Immature natural killer cell (primary cell): Measurements from ENCODE around the gene TRAPPC12. TPM values are rescaled to one million over a fixed set of nuclear protein-coding genes. Genes with fewer than 3 reads are reported as not detected.
A peak's percentile ranks its signal among the peaks of the same experiment; 100 is the strongest.

Experiments
- DNase-seq, 3 donors: peaks; one replicate each; pipeline ENCODE4 v3.0.0; 2022; ENCODE audit warnings: mixed read lengths in 1 of 3
- H3K27ac Mint-ChIP-seq, 6 donors: one replicate each; pipeline ENCODE4 v1.8.0; 2020; ENCODE audit warnings: mixed read lengths in 6 of 6, mild to moderate bottlenecking in 5 of 6, inconsistent platforms in 4 of 6, moderate library complexity in 3 of 6
- H3K27me3 Mint-ChIP-seq, 3 donors: one replicate each; pipeline ENCODE4 v1.8.0; 2020 to 2021; ENCODE audit warnings: low read depth in 3 of 3, mild to moderate bottlenecking in 3 of 3, mixed read lengths in 3 of 3, moderate library complexity in 3 of 3, inconsistent platforms in 1 of 3
- H3K36me3 Mint-ChIP-seq, 3 donors: one replicate each; pipeline ENCODE4 v1.8.0; 2020; ENCODE audit warnings: mixed read lengths in 3 of 3, inconsistent platforms in 2 of 3, mild to moderate bottlenecking in 2 of 3
- H3K4me1 Mint-ChIP-seq, 2 donors: one replicate each; pipeline ENCODE4 v1.8.0; 2020; ENCODE audit warnings: inconsistent platforms in 2 of 2, mild to moderate bottlenecking in 2 of 2, mixed read lengths in 2 of 2, moderate library complexity in 1 of 2
- H3K4me3 Mint-ChIP-seq, 5 donors: one replicate each; pipeline ENCODE4 v1.8.0; 2020; ENCODE audit warnings: mild to moderate bottlenecking in 5 of 5, mixed read lengths in 5 of 5, inconsistent platforms in 3 of 5, moderate library complexity in 3 of 5
- H3K9me3 Mint-ChIP-seq, 6 donors: one replicate each; pipeline ENCODE4 v1.8.0; 2020; ENCODE audit warnings: mild to moderate bottlenecking in 6 of 6, mixed read lengths in 6 of 6, inconsistent platforms in 4 of 6, moderate library complexity in 3 of 6
- polyA plus RNA-seq, 3 donors: library from polyadenylated mRNA; unstranded; fragments of 300-500 nt; fragmentation: Illumina TruSeq; gene quantifications; one replicate each; pipeline ENCODE4 v1.2.3, GENCODE V29; 2021

Gene TRAPPC12
- polyA plus RNA-seq, 3 donors from 2014 or later, result 14.4 to 41.4 (median 19.9) TPM

GRCh38 chr2:3469486-3469885 lies 90.0 kb downstream of the TRAPPC12 start:
- no peak overlapping the region for H3K4me3 Mint-ChIP-seq
- H3K27ac Mint-ChIP-seq, result no peak overlapping the region
- peaks cover 1 to 4% (median 2%) of the 10 kb centered on the region in 3 donors for H3K27me3 Mint-ChIP-seq
- no peak for DNase-seq
- H3K4me1 Mint-ChIP-seq, result no peaks in the 10 kb centered on the region
- peaks cover 10 to 46% (median 18%) of the 10 kb centered on the region in 3 donors for H3K36me3 Mint-ChIP-seq
- no peaks in the 10 kb centered on the region for H3K9me3 Mint-ChIP-seq

GRCh38 chr2:3470166-3470651 lies 90.7 kb downstream of the TRAPPC12 start:
- peak overlapping the region in 1 of 6 donors; percentile 18 for H3K27ac Mint-ChIP-seq
- H3K27me3 Mint-ChIP-seq, result peaks cover 1 to 2% (median 2%) of the 10 kb centered on the region in 3 donors
- H3K4me3 Mint-ChIP-seq, result no peak overlapping the region
- no peaks in the 10 kb centered on the region for H3K9me3 Mint-ChIP-seq
- peaks cover 10 to 51% (median 18%) of the 10 kb centered on the region in 3 donors for H3K36me3 Mint-ChIP-seq
- DNase-seq, result no peak
- H3K4me1 Mint-ChIP-seq, result no peaks in the 10 kb centered on the region

- Mint-ChIP-seq H3K27ac (no peak overlapping the region), H3K36me3 (peaks cover 10 to 54% (median 18%) of the 10 kb centered on the region in 3 donors), H3K4me1 (no peaks in the 10 kb centered on the region), H3K4me3 (no peak overlapping the region), H3K9me3 (no peaks in the 10 kb centered on the region), H3K27me3 (peaks cover 1 to 2% (median 2%) of the 10 kb centered on the region in 3 donors)
- no peak for DNase-seq
Observed at GRCh38 chr2:3470856-3471737, 91.6 kb downstream of the TRAPPC12 start.

GRCh38 chr2:3472296-3472695 lies 92.8 kb downstream of the TRAPPC12 start:
- Mint-ChIP-seq H3K27ac (no peak overlapping the region), H3K4me3 (no peak overlapping the region), H3K4me1 (no peaks in the 10 kb centered on the region), H3K36me3 (peaks cover 10 to 48% (median 18%) of the 10 kb centered on the region in 3 donors), H3K9me3 (no peaks in the 10 kb centered on the region), H3K27me3 (peaks cover 1 to 2% (median 2%) of the 10 kb centered on the region in 3 donors)
- DNase-seq, result no peak

- no peaks in the 10 kb centered on the region for H3K4me1 Mint-ChIP-seq
- H3K36me3 Mint-ChIP-seq, result peaks cover 9 to 44% (median 18%) of the 10 kb centered on the region in 3 donors
- H3K27ac Mint-ChIP-seq, result peak overlapping the region in 2 of 6 donors; percentile 6 to 24
- H3K4me3 Mint-ChIP-seq, result no peak overlapping the region
- no peak for DNase-seq
- H3K9me3 Mint-ChIP-seq, result no peaks in the 10 kb centered on the region
- peaks cover 0 to 2% (median 1%) of the 10 kb centered on the region in 3 donors for H3K27me3 Mint-ChIP-seq
Observed at GRCh38 chr2:3472966-3473365, 93.5 kb downstream of the TRAPPC12 start.

- peaks cover 0 to 2% (median 0%) of the 10 kb centered on the region in 3 donors for H3K27me3 Mint-ChIP-seq
- no peaks in the 10 kb centered on the region for H3K4me1 Mint-ChIP-seq
- H3K36me3 Mint-ChIP-seq, result peaks cover 3 to 35% (median 14%) of the 10 kb centered on the region in 3 donors
- H3K9me3 Mint-ChIP-seq, result no peaks in the 10 kb centered on the region
- H3K4me3 Mint-ChIP-seq, result no peak overlapping the region
- H3K27ac Mint-ChIP-seq, result no peak overlapping the region
- no peak for DNase-seq
Observed at GRCh38 chr2:3475771-3476170, 96.3 kb downstream of the TRAPPC12 start.

GRCh38 chr2:3476321-3476984 lies 97.0 kb downstream of the TRAPPC12 start:
- Mint-ChIP-seq H3K36me3 (peaks cover 3 to 34% (median 13%) of the 10 kb centered on the region in 3 donors), H3K4me3 (no peak overlapping the region), H3K27me3 (peaks cover 0 to 2% (median 0%) of the 10 kb centered on the region in 3 donors), H3K4me1 (no peaks in the 10 kb centered on the region), H3K9me3 (no peaks in the 10 kb centered on the region), H3K27ac (peak overlapping the region in 1 of 6 donors; percentile 34)
- DNase-seq, result no peak

- no peak overlapping the region for H3K4me3 Mint-ChIP-seq
- H3K9me3 Mint-ChIP-seq, result no peaks in the 10 kb centered on the region
- DNase-seq, result no peak
- H3K27me3 Mint-ChIP-seq, result peaks cover 0 to 2% (median 0%) of the 10 kb centered on the region in 3 donors
- H3K27ac Mint-ChIP-seq, result peak overlapping the region in 1 of 6 donors; percentile 34
- peaks cover 3 to 34% (median 13%) of the 10 kb centered on the region in 3 donors for H3K36me3 Mint-ChIP-seq
- no peaks in the 10 kb centered on the region for H3K4me1 Mint-ChIP-seq
Observed at GRCh38 chr2:3476985-3477327, 97.5 kb downstream of the TRAPPC12 start.

- Mint-ChIP-seq H3K4me1 (peaks cover 0 to 2% of the 10 kb centered on the region in 2 donors), H3K36me3 (peaks cover 3 to 22% (median 5%) of the 10 kb centered on the region in 3 donors), H3K9me3 (no peaks in the 10 kb centered on the region), H3K4me3 (no peak overlapping the region), H3K27me3 (no peaks in the 10 kb centered on the region), H3K27ac (no peak overlapping the region)
- no peak for DNase-seq
Observed at GRCh38 chr2:3478846-3479385, 99.4 kb downstream of the TRAPPC12 start.

- Mint-ChIP-seq H3K4me3 (no peak overlapping the region), H3K4me1 (peaks cover 0 to 2% of the 10 kb centered on the region in 2 donors), H3K36me3 (peaks cover 3 to 17% (median 5%) of the 10 kb centered on the region in 3 donors), H3K27ac (no peak overlapping the region), H3K27me3 (no peaks in the 10 kb centered on the region), H3K9me3 (no peaks in the 10 kb centered on the region)
- no peak for DNase-seq
Observed at GRCh38 chr2:3479430-3480320, 100.2 kb downstream of the TRAPPC12 start.

GRCh38 chr2:3480352-3481010 lies 101.0 kb downstream of the TRAPPC12 start:
- Mint-ChIP-seq H3K9me3 (no peaks in the 10 kb centered on the region), H3K4me3 (no peak overlapping the region), H3K27me3 (no peaks in the 10 kb centered on the region), H3K27ac (peak overlapping the region in 4 of 6 donors; percentile 24 to 78 (median 68)), H3K4me1 (peaks cover 0 to 2% of the 10 kb centered on the region in 2 donors), H3K36me3 (peaks cover 3 to 15% (median 8%) of the 10 kb centered on the region in 3 donors)
- DNase-seq, result no peak

- H3K36me3 Mint-ChIP-seq, result peaks cover 3 to 16% (median 9%) of the 10 kb centered on the region in 3 donors
- no peaks in the 10 kb centered on the region for H3K9me3 Mint-ChIP-seq
Observed at GRCh38 chr2:3481011-3481400, 101.5 kb downstream of the TRAPPC12 start.

More at GRCh38 chr2:3481011-3481400, 101.5 kb downstream of the TRAPPC12 start:
- Mint-ChIP-seq H3K27me3 (no peaks in the 10 kb centered on the region), H3K27ac (no peak overlapping the region), H3K4me3 (no peak overlapping the region), H3K4me1 (peaks cover 0 to 2% of the 10 kb centered on the region in 2 donors)
- no peak for DNase-seq
